ENCODE data around the gene SLC35B2.
"Not testable (repeated sequence)": the region's sequence is repeated elsewhere in the genome, so short reads cannot be mapped to it uniquely, and the experiment has no call there.

SLC35B2 gene

GRCh38 chr6:44232676-44233566 is 24.4 kb downstream of the SLC35B2 start:
- DNase-seq: no peak

- DNase-seq: not testable (repeated sequence)
These were observed 25.9 kb downstream of the SLC35B2 start for GRCh38 chr6:44231426-44231825.

- no peak for DNase-seq
These were observed 27.2 kb downstream of the SLC35B2 start for GRCh38 chr6:44230034-44230675.

GRCh38 chr6:44229376-44230033 is 27.8 kb downstream of the SLC35B2 start:
- DNase-seq: no peak

- no peak for DNase-seq
These were observed 28.5 kb downstream of the SLC35B2 start for GRCh38 chr6:44228836-44229235.

GRCh38 chr6:44228433-44228832 is 28.9 kb downstream of the SLC35B2 start:
- DNase-seq: no peak

- DNase-seq: no peak
These were observed 29.3 kb downstream of the SLC35B2 start for GRCh38 chr6:44228031-44228430.

GRCh38 chr6:44227148-44227793 is 30.1 kb downstream of the SLC35B2 start:
- DNase-seq: no peak

GRCh38 chr6:44226368-44227147 is 30.8 kb downstream of the SLC35B2 start:
- DNase-seq: no peak

- no peak for DNase-seq
These were observed 31.6 kb downstream of the SLC35B2 start for GRCh38 chr6:44225579-44226325.

GRCh38 chr6:44224965-44225305 is 32.4 kb downstream of the SLC35B2 start:
- no peak for DNase-seq

GRCh38 chr6:44224029-44224964 is 33.0 kb downstream of the SLC35B2 start:
- no peak for DNase-seq

- DNase-seq: peak; percentile 80
These were observed 33.9 kb downstream of the SLC35B2 start, which contains the start of gene SLC29A1 for GRCh38 chr6:44223319-44224028. Gene SLC29A1, plus strand, starts transcription at chr6:44223595. Its CDS starts 3,719 bp downstream, at chr6:44227314.

- no peak for DNase-seq
These were observed 34.6 kb downstream of the SLC35B2 start for GRCh38 chr6:44222486-44223318.

- no peak for DNase-seq
These were observed 35.4 kb downstream of the SLC35B2 start for GRCh38 chr6:44221961-44222335.

GRCh38 chr6:44221291-44221960 is 35.9 kb downstream of the SLC35B2 start:
- peak; percentile 64 for DNase-seq

- no peak for DNase-seq
These were observed 36.4 kb downstream of the SLC35B2 start for GRCh38 chr6:44220913-44221290.

All from NCI-H1436 (cell line).